NCI-H2227 (cell line): Measurements from ENCODE around the gene RBMS2.

ENCODE experiments used
- DNase-seq: peaks from one replicate; lab custom pipeline; 2025; ENCODE audit not compliant: unreplicated experiment; lab: John Stamatoyannopoulos, UW

Gene RBMS2

DNA sequence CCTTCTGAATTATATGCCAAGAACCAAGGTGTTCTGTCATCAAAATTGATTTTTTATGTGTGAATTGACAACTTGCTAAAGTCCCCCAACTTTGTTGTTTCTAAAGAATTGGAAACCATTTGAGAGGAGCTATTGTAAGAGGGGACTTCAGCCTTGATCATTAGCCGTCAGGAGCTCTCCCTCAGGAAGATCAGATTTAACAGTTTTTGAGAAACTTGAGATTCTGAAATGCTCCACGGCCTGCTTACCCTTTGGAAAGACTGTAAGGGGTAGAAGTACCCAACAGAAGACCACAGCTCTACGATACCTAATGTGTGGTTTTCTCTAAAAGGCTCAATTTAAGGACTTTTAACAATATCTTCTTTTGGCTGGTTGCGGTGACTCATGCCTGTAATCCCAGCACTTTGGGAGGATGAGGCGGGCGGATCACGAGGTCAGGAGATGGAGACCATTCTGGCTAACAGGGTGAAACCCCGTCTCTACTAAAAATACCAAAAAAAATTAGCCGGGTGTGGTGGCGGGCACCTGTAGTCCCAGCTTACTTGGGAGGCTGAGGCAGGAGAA, 57.4 kb downstream of the RBMS2 start:
- no peak for DNase-seq

DNA sequence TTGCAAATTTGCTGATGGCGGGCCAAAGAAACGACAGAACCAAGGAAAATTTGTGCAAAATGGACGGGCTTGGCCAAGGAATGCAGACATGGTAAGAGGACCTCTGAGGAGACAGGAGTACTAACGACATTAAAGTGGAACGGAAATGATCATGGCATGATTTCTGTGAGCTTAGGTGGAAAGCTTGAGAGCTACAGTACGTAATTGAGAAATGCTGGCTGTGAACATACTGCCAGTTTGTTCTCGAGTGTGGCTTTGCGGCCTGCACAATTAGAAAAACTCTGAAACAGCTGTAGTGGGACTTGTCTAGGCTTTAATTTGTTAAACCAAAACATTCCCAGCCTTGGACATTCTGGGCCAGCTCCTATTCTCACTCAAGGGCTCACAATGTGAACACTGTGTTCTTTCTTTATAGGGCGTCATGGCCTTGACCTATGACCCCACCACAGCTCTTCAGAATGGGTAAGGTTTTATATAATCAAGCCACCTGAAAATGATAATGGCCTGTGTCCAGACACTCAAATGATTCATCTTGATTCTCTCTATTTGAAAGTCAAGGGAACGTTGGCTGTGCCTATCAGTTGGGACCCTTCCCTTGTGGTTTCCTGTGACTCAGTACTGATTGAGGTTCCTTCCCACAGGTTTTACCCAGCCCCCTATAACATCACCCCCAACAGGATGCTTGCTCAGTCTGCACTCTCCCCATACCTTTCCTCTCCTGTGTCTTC, 60.0 kb downstream of the RBMS2 start:
- DNase-seq, result no peak

DNA sequence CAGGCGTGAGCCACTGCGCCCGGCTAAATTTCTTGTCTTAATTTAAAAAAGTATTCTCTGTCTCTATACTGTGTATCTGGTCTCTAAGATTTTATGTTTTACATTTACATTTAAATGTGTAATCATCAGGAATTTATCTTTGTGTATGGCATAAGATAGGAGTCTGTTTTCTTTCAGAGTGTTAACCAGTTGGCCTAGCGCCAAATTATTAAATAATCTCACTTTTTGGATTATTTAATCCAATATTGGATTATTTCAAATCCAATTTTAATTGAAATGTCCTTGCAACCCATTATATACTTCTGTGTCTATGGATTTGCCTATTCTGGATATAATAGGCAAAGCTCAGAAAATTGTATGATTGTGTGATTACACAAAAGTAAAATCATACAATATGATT, 63.5 kb downstream of the RBMS2 start:
- no peak for DNase-seq

DNA sequence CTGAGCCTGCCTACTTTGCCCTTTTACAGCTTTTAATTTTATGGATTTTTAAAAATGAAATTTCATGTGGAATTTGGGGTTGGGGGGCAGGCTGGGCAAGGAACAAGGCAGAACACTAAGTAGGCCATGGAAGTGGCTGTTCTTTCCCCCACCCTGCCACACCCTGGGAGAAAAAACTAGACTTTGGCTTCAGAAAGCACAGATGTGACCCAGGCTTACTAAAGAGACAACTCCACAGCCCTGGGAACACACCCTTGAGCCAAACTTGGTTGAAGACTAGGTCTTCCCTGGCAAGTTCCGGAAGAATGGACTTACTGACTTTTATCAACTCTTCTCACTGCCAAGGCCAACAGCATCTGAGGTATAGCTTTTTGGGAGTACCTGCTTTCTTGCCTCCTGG, 68.2 kb downstream of the RBMS2 start:
- no peak for DNase-seq

DNA sequence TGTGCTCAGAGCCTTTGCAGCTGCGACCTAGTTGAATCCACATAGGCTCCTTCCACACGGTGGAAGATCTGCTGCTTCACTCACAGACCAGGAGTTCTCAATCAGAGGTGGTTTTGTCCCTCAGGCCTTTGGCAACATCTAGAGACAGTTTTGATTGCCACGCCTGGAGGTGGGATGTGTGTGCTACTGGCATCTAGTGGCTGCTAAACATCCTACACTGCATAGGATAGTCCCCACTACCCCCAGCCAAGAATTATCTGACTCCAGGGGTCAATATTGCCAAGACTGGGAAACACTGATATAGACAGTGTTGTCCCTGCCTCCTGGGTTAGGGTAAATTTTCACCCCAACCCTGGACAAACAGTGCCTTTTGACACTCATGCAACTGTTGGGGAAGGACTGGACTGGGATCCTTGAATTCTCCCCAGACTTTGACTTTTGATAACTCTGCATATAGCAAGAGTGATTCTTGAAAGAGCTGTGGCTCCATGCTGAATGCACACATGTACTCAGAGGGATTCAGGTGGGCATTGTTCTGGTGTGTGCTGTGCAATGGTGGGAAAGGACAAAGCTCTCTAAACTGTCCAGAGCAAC, 68.7 kb downstream of the RBMS2 start:
- DNase-seq, result peak; percentile 11

DNA sequence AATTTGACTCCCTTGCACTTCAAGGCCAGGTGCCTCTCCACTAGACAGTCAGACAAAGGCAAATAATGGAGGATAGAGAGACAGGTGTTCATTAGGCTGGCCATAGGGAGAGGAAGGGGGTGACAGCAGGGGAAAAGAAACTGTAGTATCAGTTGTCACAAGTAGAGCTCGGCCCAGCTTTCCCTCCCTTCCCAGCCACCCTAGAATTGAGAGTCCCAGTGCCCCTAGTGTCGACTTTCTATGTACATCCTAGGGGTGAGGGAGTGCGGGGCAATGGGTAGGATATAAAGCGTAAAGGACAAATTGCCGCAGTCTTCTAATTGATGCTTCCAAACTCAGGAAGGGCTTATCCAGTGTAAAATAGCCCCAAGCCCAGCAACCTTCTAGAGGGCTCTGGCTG, 69.5 kb downstream of the RBMS2 start:
- peak; percentile 4 for DNase-seq

DNA sequence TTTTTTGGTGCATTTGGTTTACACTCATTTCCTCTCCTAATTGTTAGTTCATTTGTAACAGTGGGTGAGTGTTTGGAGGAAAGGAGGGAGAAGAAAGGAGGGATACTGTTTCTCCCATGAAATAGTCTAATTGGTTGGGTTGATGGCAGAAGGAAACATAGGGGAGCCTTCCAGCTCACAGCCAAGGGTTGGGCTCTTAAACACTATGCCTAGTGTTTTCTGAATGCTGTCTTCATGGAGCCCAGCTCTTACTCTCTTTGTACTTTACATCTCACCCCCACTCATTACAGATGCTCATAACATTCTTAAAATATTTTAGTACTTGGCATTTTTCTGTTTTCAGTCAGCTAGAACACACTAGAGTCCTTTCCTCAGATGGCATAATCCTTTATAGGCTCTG, 70.3 kb downstream of the RBMS2 start:
- DNase-seq, result no peak

DNA sequence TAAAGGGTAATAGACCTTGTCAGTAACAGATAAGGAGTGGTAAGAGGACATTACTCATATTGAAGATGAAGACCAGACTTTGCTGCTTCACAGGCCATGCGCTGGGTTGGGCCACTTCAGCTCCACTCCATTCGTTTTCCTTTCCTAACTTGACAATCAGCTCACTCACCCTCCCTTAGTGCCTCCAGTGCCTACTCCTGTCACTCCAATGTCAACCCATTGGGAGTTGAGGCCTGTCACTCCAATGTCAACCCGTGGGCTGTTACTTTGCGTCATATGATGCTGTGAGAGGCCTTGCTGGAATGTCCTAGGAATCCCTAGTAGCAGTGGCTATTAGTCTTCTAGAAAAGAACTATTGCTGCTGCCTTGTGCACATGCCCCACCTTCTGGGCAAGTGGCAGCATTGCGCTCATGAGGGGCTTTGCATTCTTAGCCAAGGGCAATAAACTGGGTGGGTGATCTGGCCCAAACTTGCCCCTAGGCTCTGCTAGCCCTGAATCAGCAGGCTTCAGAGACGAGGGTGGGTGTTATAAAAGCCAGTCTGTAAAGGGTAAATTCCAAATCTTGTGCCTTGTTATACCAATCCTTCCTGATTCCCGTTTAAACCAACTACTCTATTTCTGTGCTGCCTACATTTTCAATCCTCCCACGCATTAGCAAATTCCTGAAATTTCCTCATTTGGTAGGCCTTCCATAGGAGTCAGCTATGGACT, 72.4 kb downstream of the RBMS2 start:
- peak; percentile 64 for DNase-seq

DNA sequence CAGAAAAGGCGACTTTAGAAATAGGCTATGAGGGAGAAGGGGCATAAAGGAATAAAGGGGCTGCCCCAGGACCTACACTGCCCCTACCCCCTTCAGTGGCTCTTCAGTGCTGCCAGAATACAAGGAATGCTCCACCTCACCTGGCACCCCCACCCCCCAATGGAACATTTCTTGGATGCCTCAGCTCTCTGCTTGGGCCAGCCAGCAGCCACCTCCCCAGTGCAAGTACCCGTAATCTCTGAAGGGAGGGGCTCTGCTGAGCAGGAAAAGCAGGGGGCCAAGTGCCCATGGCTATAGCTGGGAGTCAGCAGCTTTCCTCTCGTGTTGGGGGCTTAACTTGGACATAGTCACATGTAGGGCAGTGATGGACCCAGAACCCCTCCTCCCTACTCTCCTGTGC, 75.2 kb downstream of the RBMS2 start:
- DNase-seq, result no peak

DNA sequence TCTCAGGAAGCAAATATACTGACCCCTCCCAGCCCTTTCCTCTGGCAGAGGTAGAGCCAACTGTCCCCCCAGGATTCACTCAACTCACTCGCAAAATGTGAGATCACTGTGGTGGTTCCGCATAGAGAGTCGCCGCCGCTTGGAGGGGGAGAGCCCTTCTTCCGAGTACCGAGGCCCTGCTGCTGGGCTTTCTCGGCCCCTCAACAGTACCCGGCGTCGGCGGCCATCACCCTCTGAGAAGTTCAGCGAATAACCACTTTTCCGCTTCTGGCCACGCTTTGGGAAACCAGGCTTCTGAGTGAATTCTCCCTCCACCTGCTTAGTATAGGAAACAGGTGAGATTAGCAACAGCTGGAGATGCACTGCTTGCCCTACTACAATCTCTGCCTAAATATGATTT, 77.4 kb downstream of the RBMS2 start:
- DNase-seq, result no peak

DNA sequence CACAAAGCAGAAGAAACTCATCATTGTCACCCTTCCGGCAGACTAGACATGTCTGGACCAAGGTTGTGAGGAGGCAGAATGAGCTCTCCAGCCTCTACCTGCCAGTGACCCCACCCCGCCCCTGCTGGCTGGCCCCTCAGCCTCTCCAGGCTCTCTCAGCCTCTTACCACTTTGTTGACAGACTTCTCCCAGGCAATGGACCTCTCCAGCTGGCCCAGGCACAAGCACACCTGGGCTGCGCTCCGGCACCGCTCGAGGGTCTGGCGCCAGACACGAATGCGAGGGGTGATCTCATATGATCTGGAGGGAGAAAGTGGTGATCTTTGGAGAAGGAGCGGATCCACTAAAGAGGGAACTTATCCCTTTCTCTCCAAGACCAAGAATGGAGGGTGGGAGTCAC, 78.2 kb downstream of the RBMS2 start:
- no peak for DNase-seq

DNA sequence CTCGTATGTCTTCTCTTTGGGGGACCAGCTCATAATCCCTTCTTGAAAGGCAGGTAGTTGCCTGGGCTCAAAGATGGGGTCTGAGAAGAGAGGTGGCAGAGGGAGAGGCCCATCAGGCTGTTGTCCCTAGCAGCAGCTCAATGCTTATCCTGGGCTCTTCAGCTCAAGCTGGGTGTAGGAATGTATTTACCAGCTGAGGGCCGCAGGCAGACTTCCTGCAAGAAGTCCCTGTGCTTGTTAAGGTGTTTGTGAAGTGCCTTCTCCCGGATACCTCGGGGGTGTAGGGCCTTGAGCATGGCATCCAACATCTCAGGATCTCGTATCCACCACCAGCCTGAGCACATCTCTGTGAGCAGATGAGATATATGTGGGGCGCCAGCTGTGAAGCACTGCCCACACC, 79.1 kb downstream of the RBMS2 start:
- DNase-seq, result no peak

DNA sequence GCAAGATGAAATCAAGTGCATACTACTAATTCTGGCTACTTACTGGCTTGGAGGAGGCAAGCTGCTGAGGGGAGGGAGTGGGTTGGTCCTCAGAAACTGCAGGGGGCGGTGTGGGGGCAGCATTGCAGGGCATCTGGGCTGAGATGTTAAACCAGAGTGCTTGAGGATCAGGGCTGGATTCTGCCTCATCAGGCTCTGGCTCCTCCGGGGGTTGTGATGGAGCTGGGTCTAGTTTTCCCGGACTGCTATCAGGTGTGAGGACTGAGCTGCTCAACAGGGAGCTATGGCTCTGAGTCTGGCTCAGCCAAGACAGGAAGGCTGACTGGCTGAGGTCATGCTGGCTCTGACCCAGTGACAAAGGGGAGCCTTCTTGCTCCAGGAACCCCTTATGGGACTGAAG, 79.9 kb downstream of the RBMS2 start:
- DNase-seq, result no peak

DNA sequence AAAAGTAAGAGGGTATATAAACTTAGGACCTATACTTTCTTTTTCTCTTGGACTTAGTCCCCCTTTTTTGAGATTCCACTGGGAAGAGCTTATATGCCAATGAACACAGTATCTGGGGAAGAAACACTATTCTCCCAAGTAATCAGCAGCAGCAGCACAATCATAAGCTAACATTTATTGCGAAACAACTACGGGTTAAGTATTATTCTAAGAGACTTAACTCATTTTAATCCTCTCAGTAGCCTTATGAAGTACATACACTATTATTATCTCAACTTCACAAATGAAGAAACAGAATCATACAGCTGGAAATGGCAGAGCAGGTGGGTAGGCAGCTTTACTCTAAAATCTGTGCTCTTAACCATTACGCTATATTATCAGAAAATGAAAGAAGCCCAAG, 80.6 kb downstream of the RBMS2 start:
- DNase-seq, result no peak

DNA sequence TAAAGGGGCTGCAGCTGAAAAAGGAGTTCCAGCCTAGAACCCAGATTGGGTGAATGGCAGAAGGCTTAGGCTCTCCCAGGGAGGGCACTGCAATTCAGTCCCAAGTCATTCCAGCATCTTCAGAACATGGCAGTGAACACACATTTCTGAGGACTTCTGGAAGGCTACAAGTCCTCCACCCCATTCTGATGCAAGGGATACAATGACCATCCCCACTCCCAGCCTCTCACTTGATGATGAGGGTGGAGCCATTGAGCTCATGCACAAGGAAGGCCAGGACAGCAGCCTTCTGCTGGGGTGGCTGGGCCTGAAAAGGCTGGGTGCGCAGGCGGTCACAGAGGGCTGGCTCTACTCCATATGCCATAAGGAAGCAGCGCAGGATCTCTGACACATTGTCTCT, 82.7 kb downstream of the RBMS2 start:
- no peak for DNase-seq

DNA sequence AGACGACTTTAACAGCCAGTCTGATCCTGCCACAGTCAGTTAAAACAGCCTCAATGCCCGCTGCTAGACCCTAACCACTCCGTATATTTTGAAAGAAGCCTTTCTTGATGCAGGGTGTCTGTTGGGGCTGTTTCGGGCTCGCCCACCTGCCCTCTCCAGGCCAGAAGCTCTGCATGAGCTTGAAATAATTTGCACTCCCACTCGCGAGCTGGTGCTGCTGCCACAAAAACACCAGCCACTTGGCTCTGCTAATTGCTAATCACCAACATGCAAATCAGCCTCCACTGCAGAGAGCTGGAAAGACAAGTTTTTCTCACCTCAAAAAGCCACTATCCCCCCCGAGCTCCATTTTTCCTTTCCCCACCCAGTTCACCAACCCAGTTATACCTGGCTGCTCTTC, 93.0 kb downstream of the RBMS2 start:
- no peak for DNase-seq

DNA sequence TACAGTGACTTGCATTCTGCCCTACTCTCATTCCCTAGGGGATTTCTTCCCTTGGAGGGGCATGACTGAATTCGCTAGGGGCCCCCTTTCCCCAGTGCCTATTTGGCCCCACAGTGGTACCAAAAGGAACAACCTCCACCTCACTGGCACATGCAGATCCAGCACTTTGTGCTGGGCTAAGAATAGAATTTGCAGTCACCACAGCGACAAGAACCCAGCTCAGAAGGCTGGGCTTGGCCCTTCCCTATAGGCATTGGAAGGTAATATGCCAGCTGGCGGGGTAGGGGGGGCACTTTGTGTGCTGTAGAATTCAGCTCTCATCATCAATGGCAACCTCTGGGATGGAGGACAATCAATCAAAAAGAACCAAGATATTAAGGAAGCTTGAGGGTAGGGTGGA, 94.6 kb downstream of the RBMS2 start:
- no peak for DNase-seq

DNA sequence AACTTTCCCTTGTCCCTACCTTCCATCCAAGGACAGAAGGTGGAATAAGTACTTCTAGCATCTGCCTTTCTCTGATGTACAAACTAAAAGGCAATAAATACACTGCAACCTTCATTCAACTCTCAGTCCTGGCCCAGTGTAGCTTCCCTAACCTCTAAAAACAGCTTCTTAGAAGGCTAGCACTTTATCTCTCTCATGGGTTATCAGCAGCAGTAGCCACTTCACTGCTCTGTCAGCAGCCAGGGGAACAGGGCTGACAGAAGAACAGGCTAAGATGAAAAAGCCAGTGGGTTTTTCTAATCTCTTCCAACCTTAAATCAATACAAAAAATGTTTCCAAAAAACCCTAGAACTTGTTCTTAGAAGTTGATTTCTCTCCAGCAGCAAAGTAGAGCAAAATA, 95.3 kb downstream of the RBMS2 start:
- DNase-seq, result no peak

DNA sequence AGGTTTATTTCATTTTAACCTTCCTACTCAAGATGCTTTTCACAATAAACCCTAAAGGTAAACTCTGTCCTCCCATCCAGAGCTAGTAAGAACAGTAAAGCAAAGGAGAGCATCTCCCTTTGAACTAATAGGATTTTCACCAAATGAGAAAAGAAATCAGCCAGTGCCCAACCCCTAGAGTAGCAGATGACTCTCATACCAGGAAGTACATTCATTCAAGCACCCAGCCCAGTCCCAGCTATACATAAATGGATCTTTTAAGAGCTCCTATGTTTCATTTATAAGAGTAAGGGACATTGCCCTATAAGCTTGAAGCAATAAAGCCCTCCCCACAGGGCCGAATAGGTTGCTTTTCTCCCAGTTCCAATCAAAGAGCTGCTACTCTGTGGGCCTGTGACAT, 100.9 kb downstream of the RBMS2 start:
- DNase-seq, result no peak

DNA sequence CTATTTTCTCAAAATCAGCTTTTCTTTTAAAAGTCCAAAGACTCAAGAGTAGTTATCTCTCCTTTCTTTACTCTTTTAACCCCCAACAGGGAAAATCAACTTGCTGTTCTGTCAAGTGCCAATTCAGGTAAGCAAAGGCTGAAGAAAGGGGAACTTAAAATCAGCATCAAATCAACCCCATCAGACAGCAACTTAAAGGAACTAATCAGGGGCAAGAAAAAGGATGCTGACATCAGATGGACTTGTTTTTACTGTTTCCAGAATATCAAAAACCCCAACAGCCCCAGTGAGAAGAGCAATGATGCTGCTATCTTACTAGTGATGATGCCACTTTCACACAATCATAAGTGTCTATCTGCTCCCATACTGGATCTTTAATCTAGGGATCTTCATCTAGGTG, 105.1 kb downstream of the RBMS2 start:
- DNase-seq, result no peak

DNA sequence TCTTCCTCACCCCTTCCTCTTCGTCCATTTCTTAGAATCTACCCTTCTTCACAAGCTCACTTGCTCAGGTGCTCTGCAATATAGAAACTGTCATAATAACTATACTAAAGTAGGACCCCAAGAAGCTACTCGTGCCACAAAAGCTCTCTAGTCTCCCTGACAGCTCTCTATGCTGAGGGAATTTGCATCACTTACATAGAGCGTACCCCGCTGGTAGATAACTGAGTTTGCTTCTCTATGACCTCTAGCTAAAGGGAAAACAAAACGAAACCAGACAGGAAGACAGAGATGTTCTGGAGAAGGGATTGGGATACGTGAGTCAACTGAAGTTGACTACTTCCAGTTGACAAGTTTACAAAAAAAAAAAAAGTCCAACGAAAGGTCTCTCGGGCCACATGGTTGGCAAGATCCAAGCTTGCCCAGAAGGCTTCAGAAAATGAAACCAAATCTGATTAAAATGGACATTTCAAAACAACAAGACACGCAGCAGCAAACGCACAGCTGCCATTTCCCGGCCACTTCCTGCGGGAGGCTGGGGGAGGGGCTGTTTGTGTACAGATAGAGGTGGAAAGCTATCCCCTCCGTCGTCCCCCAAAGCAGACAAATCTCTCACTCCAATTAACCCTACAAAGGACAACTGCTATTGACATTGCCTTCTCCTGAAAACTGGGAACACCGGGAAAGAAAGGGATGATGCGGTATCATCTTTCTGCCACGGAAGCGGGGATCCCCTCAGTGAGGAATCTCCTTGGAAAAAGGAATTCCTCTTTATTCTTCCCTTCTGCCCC, 107.2 kb downstream of the RBMS2 start:
- DNase-seq, result peak; percentile 11
